Measurements from ENCODE around the gene PLPP2. TPM values are rescaled to one million over a fixed set of nuclear protein-coding genes. Genes with fewer than 3 reads are reported as not detected.

Gene PLPP2
- total and polyA plus RNA-seq, 4 experiments from 2014 or later = 0.44 to 1.3 (median 0.70) TPM; not detected in 1

GRCh38 chr19:294946-295686, 3.9 kb upstream of the PLPP2 start:
- intact Hi-C loops (cut with micrococcal nuclease) = no loop called here
- Histone ChIP-seq H3K36me3 (ENCODE audit: insufficient read depth, low read length) (no peaks in the 10 kb centered on the region), H3K27ac (ENCODE audit: low read depth, low read length) (no peak overlapping the region), H3K4me1 (ENCODE audit: insufficient read depth, low read length) (peaks cover 20% of the 10 kb centered on the region), H3K27me3 (ENCODE audit: insufficient read depth, low read length) (peaks cover 15% of the 10 kb centered on the region), H3K4me3 (ENCODE audit: low read length in 2 of 2) (no peak overlapping the region), H3K9me3 (ENCODE audit: control insufficient read depth in 1 of 2, low read length in 2 of 2) (no peaks in the 10 kb centered on the region)
- H3K9me3 Mint-ChIP-seq = peaks cover 0 to 2% (median 0%) of the 10 kb centered on the region in 8 donors
- peaks cover 4 to 23% (median 14%) of the 10 kb centered on the region in 4 donors for H3K4me1 Mint-ChIP-seq
- peaks cover 25 to 32% of the 10 kb centered on the region in 2 donors for H3K27me3 Mint-ChIP-seq
- peak overlapping the region in 2 of 8 donors; percentile 36 to 39 for H3K4me3 Mint-ChIP-seq
- POLR2A ChIA-PET (ENCODE audit: partially characterized antibody) = no interaction called here
- CTCF ChIA-PET (ENCODE audit: partially characterized antibody) = no interaction called here
- H3K36me3 Mint-ChIP-seq = no peaks in the 10 kb centered on the region
- no peak overlapping the region for H3K27ac Mint-ChIP-seq
- DNase-seq = peak in 4 of 5 donors; percentile 26 to 46 (median 26)

DNA sequence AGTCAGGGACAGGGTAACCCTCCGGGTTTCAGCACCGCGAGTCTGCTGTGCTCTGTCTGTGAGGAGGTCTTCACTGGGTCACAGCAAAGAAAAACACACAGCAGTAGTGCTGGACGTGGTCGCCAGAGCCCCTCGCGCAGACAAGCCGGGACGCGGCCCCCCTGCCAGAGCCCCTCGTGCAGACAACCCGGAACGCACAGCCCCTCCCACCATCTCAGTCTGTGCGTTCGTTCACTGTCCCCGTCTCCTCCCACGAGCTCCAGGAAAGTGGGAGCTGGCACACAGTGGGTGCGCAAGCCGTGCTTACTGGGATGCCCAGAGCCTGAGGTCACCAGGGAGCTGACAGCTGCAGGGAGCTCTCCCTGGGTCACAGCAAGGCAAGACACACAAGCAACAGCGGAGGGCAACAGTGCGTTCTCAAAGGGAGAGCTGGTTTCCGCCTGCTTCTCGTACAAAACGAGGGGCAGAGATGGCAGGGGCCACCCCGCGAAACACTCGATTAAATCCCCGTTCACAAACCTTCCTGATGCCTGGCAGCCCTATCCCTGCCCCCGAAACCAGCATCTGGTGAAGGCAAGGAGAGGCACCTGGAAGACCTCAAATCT, 3.2 kb upstream of the PLPP2 start:
- H3K36me3 Mint-ChIP-seq = no peaks in the 10 kb centered on the region
- Histone ChIP-seq H3K36me3 (ENCODE audit: insufficient read depth, low read length) (no peaks in the 10 kb centered on the region), H3K27ac (ENCODE audit: low read depth, low read length) (no peak overlapping the region), H3K4me3 (ENCODE audit: low read length in 2 of 2) (no peak overlapping the region), H3K9me3 (ENCODE audit: control insufficient read depth in 1 of 2, low read length in 2 of 2) (no peaks in the 10 kb centered on the region), H3K4me1 (ENCODE audit: insufficient read depth, low read length) (peaks cover 24% of the 10 kb centered on the region), H3K27me3 (ENCODE audit: insufficient read depth, low read length) (peaks cover 16% of the 10 kb centered on the region)
- H3K4me1 Mint-ChIP-seq = peaks cover 7 to 26% (median 17%) of the 10 kb centered on the region in 4 donors
- DNase-seq = no peak
- ChIA-PET CTCF (ENCODE audit: partially characterized antibody) (interaction anchor here (1.8 kb wide), 1 partner anchor 212 kb away, joined by 6 read pairs; the partner anchor contains the start of gene TPGS1), POLR2A (ENCODE audit: partially characterized antibody) (no interaction called here)
- peaks cover 0 to 2% (median 0%) of the 10 kb centered on the region in 8 donors for H3K9me3 Mint-ChIP-seq
- H3K4me3 Mint-ChIP-seq = peak overlapping the region in 4 of 8 donors; percentile 36 to 47 (median 40)
- intact Hi-C loops (cut with micrococcal nuclease) = no loop called here
- H3K27me3 Mint-ChIP-seq = peaks cover 27 to 35% of the 10 kb centered on the region in 2 donors
- no peak overlapping the region for H3K27ac Mint-ChIP-seq

DNA sequence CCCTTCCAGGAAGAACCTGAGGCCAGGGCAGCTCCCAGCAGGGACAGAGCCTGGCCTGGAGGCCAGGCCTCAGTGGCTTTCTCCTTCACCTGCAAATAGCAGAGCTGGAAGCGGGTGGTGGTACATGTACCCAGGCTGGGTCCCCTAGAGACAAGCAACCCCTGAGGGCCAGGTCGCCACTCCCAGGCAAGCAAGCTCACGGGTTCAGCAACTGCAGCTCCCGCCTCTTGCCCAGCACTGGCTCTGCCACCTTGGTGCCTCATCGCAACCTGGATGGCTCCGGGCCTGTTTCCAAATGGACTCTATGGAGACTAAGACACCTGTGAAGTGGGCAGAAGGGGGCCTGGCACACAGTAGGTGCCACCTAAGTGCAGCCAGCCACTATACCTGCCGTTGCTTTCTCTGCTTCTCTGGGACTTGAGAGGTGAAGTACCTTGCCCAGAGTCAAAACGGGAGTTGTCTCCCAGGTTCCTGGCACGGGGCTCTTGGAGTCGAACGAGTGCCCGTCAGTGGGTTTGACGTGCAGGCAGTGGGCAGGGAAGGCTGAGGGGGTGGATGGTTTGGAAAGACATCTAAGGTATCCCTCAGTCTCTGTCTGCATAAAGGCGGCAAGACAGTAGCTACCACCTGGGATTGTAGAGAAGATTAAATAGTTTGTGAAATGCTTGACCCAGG, 2.4 kb upstream of the PLPP2 start:
- H3K27ac Mint-ChIP-seq = no peak overlapping the region
- Histone ChIP-seq H3K27me3 (ENCODE audit: insufficient read depth, low read length) (peaks cover 16% of the 10 kb centered on the region), H3K4me1 (ENCODE audit: insufficient read depth, low read length) (peaks cover 24% of the 10 kb centered on the region), H3K27ac (ENCODE audit: low read depth, low read length) (no peak overlapping the region), H3K9me3 (ENCODE audit: control insufficient read depth in 1 of 2, low read length in 2 of 2) (no peaks in the 10 kb centered on the region), H3K36me3 (ENCODE audit: insufficient read depth, low read length) (no peaks in the 10 kb centered on the region), H3K4me3 (ENCODE audit: low read length in 2 of 2) (no peak overlapping the region)
- ChIA-PET CTCF (ENCODE audit: partially characterized antibody) (interaction anchor here (1.8 kb wide), 1 partner anchor 213 kb away, joined by 6 read pairs; the partner anchor contains the start of gene TPGS1), POLR2A (ENCODE audit: partially characterized antibody) (no interaction called here)
- H3K36me3 Mint-ChIP-seq = no peaks in the 10 kb centered on the region
- H3K9me3 Mint-ChIP-seq = peaks cover 0 to 2% (median 0%) of the 10 kb centered on the region in 8 donors
- DNase-seq = no peak
- H3K4me1 Mint-ChIP-seq = peaks cover 7 to 26% (median 17%) of the 10 kb centered on the region in 4 donors
- H3K27me3 Mint-ChIP-seq = peaks cover 31 to 40% of the 10 kb centered on the region in 2 donors
- peak overlapping the region in 3 of 8 donors; percentile 17 to 40 (median 36) for H3K4me3 Mint-ChIP-seq
- intact Hi-C loops (cut with micrococcal nuclease) = no loop called here

GRCh38 chr19:292951-293350, 1.7 kb upstream of the PLPP2 start:
- H3K4me1 Mint-ChIP-seq = peaks cover 7 to 26% (median 17%) of the 10 kb centered on the region in 4 donors
- ChIA-PET POLR2A (ENCODE audit: partially characterized antibody) (no interaction called here), CTCF (ENCODE audit: partially characterized antibody) (interaction anchor here (1.8 kb wide), 1 partner anchor 214 kb away, joined by 6 read pairs; the partner anchor contains the start of gene TPGS1)
- no peaks in the 10 kb centered on the region for H3K36me3 Mint-ChIP-seq
- Histone ChIP-seq H3K4me3 (ENCODE audit: low read length in 2 of 2) (no peak overlapping the region), H3K4me1 (ENCODE audit: insufficient read depth, low read length) (peaks cover 24% of the 10 kb centered on the region), H3K27me3 (ENCODE audit: insufficient read depth, low read length) (peaks cover 16% of the 10 kb centered on the region), H3K36me3 (ENCODE audit: insufficient read depth, low read length) (no peaks in the 10 kb centered on the region), H3K27ac (ENCODE audit: low read depth, low read length) (no peak overlapping the region), H3K9me3 (ENCODE audit: control insufficient read depth in 1 of 2, low read length in 2 of 2) (no peaks in the 10 kb centered on the region)
- peak overlapping the region in 1 of 7 donors; percentile 82 for H3K27ac Mint-ChIP-seq
- intact Hi-C loops (cut with micrococcal nuclease) = no loop called here
- peaks cover 0 to 2% (median 0%) of the 10 kb centered on the region in 8 donors for H3K9me3 Mint-ChIP-seq
- DNase-seq = no peak
- H3K4me3 Mint-ChIP-seq = peak overlapping the region in 1 of 8 donors; percentile 3
- peaks cover 32 to 41% of the 10 kb centered on the region in 2 donors for H3K27me3 Mint-ChIP-seq

DNA sequence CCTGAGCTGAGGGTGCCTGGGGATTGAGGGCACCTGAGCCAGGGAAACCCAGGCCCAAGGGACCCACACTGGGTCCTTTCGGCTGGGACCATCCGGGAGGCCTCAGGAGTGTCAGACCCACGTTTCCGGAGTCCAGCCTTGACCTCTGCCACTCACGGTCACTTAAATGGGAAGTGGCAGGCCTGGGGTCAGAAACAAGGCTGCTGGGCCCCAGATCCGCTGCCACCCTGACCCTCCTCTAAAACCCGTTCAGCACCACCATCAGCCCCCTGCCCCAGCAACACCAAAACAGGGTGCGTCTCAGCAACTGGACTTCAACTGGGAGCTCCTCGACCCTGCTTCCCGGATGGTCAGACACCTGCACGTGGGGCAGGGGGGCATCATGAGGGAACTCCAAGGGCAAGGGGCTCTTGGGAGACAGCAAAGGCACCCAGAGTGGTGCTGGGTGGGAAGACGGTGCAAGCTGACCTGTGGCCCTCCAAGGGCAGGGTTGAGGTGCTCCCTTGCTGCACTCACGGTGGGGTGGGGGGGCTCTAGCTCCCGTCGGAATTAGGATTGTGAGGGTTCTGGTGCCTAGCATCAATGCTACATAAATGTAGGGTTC, 1.2 kb upstream of the PLPP2 start:
- DNase-seq = no peak
- Mint-ChIP-seq H3K27me3 (peaks cover 33 to 41% of the 10 kb centered on the region in 2 donors), H3K36me3 (no peaks in the 10 kb centered on the region), H3K27ac (no peak overlapping the region), H3K4me1 (peaks cover 7 to 26% (median 17%) of the 10 kb centered on the region in 4 donors), H3K4me3 (peak overlapping the region in 2 of 8 donors; percentile 3 to 8), H3K9me3 (peaks cover 0 to 2% (median 0%) of the 10 kb centered on the region in 8 donors)
- Histone ChIP-seq H3K4me3 (ENCODE audit: low read length in 2 of 2) (no peak overlapping the region), H3K4me1 (ENCODE audit: insufficient read depth, low read length) (peaks cover 24% of the 10 kb centered on the region), H3K36me3 (ENCODE audit: insufficient read depth, low read length) (no peaks in the 10 kb centered on the region), H3K27ac (ENCODE audit: low read depth, low read length) (no peak overlapping the region), H3K9me3 (ENCODE audit: control insufficient read depth in 1 of 2, low read length in 2 of 2) (no peaks in the 10 kb centered on the region), H3K27me3 (ENCODE audit: insufficient read depth, low read length) (peaks cover 16% of the 10 kb centered on the region)
- ChIA-PET POLR2A (ENCODE audit: partially characterized antibody) (no interaction called here), CTCF (ENCODE audit: partially characterized antibody) (no interaction called here)
- intact Hi-C loops (cut with micrococcal nuclease) = no loop called here

DNA sequence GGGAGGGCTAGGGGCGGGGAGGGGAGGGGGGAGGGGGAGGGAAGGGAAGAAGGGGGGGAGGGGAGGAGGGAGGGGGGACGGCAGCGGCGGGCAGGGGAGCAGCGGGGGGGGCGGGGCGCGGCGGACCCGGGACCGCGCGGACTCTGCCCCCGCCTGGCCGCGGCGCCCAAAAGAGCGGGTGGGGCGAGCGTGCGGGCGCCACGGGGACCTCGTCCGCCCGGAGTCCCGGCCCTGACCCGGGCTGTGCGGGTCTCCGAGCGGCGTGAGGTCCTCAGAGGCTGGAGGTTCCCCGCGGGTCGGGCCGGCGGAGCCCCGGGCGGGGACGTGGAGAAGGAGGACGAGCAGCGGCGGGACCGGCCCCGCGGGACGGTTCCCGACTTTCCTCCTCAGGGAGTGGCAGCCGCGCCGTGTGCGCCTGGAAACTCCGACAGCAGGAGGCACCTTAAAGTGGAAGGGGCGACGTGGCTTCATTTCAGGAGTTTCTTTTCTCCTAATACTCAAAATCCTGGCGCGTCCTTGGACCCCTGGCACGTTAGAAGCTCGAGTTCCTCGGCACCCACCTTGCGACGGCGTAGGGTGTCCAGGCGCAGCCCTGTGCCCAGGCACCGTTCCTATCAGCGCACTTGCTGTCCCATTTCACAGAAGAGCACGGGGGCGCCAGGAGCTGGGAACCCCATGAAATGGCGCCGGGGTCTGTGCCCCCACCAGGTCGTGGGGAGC, 518 bp upstream of the PLPP2 start:
- DNase-seq = no peak
- intact Hi-C loops (cut with micrococcal nuclease) = no loop called here
- peaks cover 24% of the 10 kb centered on the region for H3K4me1 ChIP-seq (ENCODE audit: insufficient read depth, low read length)
- ChIA-PET POLR2A (ENCODE audit: partially characterized antibody) (no interaction called here), CTCF (ENCODE audit: partially characterized antibody) (no interaction called here)
- Mint-ChIP-seq H3K36me3 (no peaks in the 10 kb centered on the region), H3K27me3 (peaks cover 33 to 41% of the 10 kb centered on the region in 2 donors), H3K4me3 (no peak overlapping the region), H3K27ac (no peak overlapping the region), H3K9me3 (peaks cover 0 to 2% (median 0%) of the 10 kb centered on the region in 8 donors), H3K4me1 (peaks cover 7 to 26% (median 17%) of the 10 kb centered on the region in 4 donors)
- no peak overlapping the region for H3K27ac ChIP-seq (ENCODE audit: low read depth, low read length)
- H3K27me3 ChIP-seq (ENCODE audit: insufficient read depth, low read length) = peaks cover 16% of the 10 kb centered on the region
- H3K36me3 ChIP-seq (ENCODE audit: insufficient read depth, low read length) = no peaks in the 10 kb centered on the region
- H3K4me3 ChIP-seq (ENCODE audit: low read length in 2 of 2) = no peak overlapping the region
- no peaks in the 10 kb centered on the region for H3K9me3 ChIP-seq (ENCODE audit: control insufficient read depth in 1 of 2, low read length in 2 of 2)

Measured in CD4-positive, alpha-beta memory T cell (primary cell).